ENCODE results near the gene VENTX.

GRCh38 chr10:133249094-133249780 lies 11.6 kb downstream of the VENTX start:
- TF ChIP-seq CTCF (conservative IDR thresholded peaks at IDR 0.05; ENCODE audit: low read depth, low read length): no peak
- TF ChIP-seq EZH2 (IDR thresholded peaks at IDR 0.05; ENCODE audit: low read length, unreplicated experiment): no peak

Data from PC-3 (cell line).